Measurements from ENCODE around the gene SLC48A1. TPM values are rescaled to one million over a fixed set of nuclear protein-coding genes. Genes with fewer than 3 reads are reported as not detected.
"Not testable (repeated sequence)": the region's sequence is repeated elsewhere in the genome, so short reads cannot be mapped to it uniquely, and the experiment has no call there.

The SLC48A1 gene
- total RNA-seq, 2 donors from 2014 or later: 18.1 to 18.9 TPM

- intact Hi-C loops (cut with DNase I, micrococcal nuclease): loop anchor here in 1 of 2 donors (5.0 kb wide), 1 partner anchor 39 kb away; no protein-coding TSS in a partner anchor
- no peak for DNase-seq
- no peak for ATAC-seq
Observed at GRCh38 chr12:47798382-47798948, 25.4 kb downstream of the SLC48A1 start.

- DNase-seq (no peak), ATAC-seq (no peak)
- intact Hi-C loops (cut with DNase I, micrococcal nuclease): loop anchor here in 1 of 2 donors (5.0 kb wide), 1 partner anchor 38 kb away; no protein-coding TSS in a partner anchor
Observed at GRCh38 chr12:47799357-47799955, 26.4 kb downstream of the SLC48A1 start.

GRCh38 chr12:47800582-47800981 lies 27.5 kb downstream of the SLC48A1 start:
- intact Hi-C loops (cut with DNase I, micrococcal nuclease): no loop called here
- no peak for ATAC-seq
- no peak for DNase-seq

GRCh38 chr12:47801170-47801903 lies 28.3 kb downstream of the SLC48A1 start:
- DNase-seq (no peak), ATAC-seq (peak; percentile 15)
- intact Hi-C loops (cut with DNase I, micrococcal nuclease): no loop called here

- DNase-seq: no peak
- intact Hi-C loops (cut with DNase I, micrococcal nuclease): no loop called here
- ATAC-seq: no peak
Observed at GRCh38 chr12:47801904-47802246, 28.8 kb downstream of the SLC48A1 start.

GRCh38 chr12:47802312-47802711 lies 29.3 kb downstream of the SLC48A1 start:
- intact Hi-C loops (cut with DNase I, micrococcal nuclease): no loop called here
- DNase-seq: no peak
- ATAC-seq: no peak

- intact Hi-C loops (cut with DNase I, micrococcal nuclease): no loop called here
- DNase-seq (no peak), ATAC-seq (no peak)
Observed at GRCh38 chr12:47803191-47803875, 30.3 kb downstream of the SLC48A1 start.

GRCh38 chr12:47804171-47804570 lies 31.1 kb downstream of the SLC48A1 start:
- intact Hi-C loops (cut with DNase I, micrococcal nuclease): no loop called here
- no peak for ATAC-seq
- DNase-seq: no peak

- no peak for DNase-seq
Observed at GRCh38 chr12:47805417-47805816, 32.4 kb downstream of the SLC48A1 start.

GRCh38 chr12:47807338-47807737 lies 34.3 kb downstream of the SLC48A1 start:
- no peak for DNase-seq
- intact Hi-C loops (cut with DNase I, micrococcal nuclease): no loop called here
- ATAC-seq: no peak

More at GRCh38 chr12:47805417-47805816, 32.4 kb downstream of the SLC48A1 start:
- no peak for ATAC-seq
- intact Hi-C loops (cut with DNase I, micrococcal nuclease): no loop called here

GRCh38 chr12:47808050-47808449 lies 35.0 kb downstream of the SLC48A1 start:
- no peak for ATAC-seq
- peak; percentile 72 to 74 for DNase-seq
- intact Hi-C loops (cut with DNase I, micrococcal nuclease): no loop called here

- intact Hi-C loops (cut with DNase I, micrococcal nuclease): no loop called here
- DNase-seq (no peak), ATAC-seq (no peak)
Observed at GRCh38 chr12:47808574-47809365, 35.7 kb downstream of the SLC48A1 start.

- ATAC-seq; DNase-seq; intact Hi-C loops (cut with DNase I, micrococcal nuclease): not testable (repeated sequence)
Observed at GRCh38 chr12:47809518-47809917, 36.5 kb downstream of the SLC48A1 start.

GRCh38 chr12:47811072-47811396 lies 38.0 kb downstream of the SLC48A1 start:
- intact Hi-C loops (cut with DNase I, micrococcal nuclease): no loop called here
- ATAC-seq: no peak
- no peak for DNase-seq

- intact Hi-C loops (cut with DNase I, micrococcal nuclease): no loop called here
- DNase-seq: peak in 1 of 2 donors; percentile 49
- ATAC-seq: no peak
Observed at GRCh38 chr12:47811581-47812484, 38.8 kb downstream of the SLC48A1 start.

- DNase-seq (peak; percentile 88 to 91), ATAC-seq (peak; percentile 84)
- intact Hi-C loops (cut with DNase I, micrococcal nuclease): no loop called here
Observed at GRCh38 chr12:47812797-47813510, 39.9 kb downstream of the SLC48A1 start.

- no peak for DNase-seq
- intact Hi-C loops (cut with DNase I, micrococcal nuclease): no loop called here
- peak; percentile 21 for ATAC-seq
Observed at GRCh38 chr12:47813511-47814196, 40.6 kb downstream of the SLC48A1 start.

Measured in left colon (tissue), 2 donors.